NCI-H1694 (cell line): ENCODE data around the gene SND1.
A peak's percentile ranks its signal among the peaks of the same experiment; 100 is the strongest.

Experiments used
- DNase-seq: peaks from one replicate; lab custom pipeline; 2025; lab: John Stamatoyannopoulos, UW

The SND1 gene

GRCh38 chr7:128073671-128074310, 421.8 kb downstream of the SND1 start:
- DNase-seq, result no peak

GRCh38 chr7:128074336-128074735, 422.3 kb downstream of the SND1 start:
- no peak for DNase-seq

- DNase-seq, result no peak
Observed at GRCh38 chr7:128074736-128075135, 422.7 kb downstream of the SND1 start.

GRCh38 chr7:128075242-128076095, 423.5 kb downstream of the SND1 start:
- DNase-seq, result no peak

GRCh38 chr7:128076196-128076795, 424.3 kb downstream of the SND1 start:
- no peak for DNase-seq

GRCh38 chr7:128076796-128077271, 424.8 kb downstream of the SND1 start:
- no peak for DNase-seq

- no peak for DNase-seq
Observed at GRCh38 chr7:128078309-128078708, 426.3 kb downstream of the SND1 start.

- no peak for DNase-seq
Observed at GRCh38 chr7:128080169-128080568, 428.2 kb downstream of the SND1 start.

GRCh38 chr7:128081351-128081750, 429.4 kb downstream of the SND1 start:
- no peak for DNase-seq

- DNase-seq, result no peak
Observed at GRCh38 chr7:128081808-128082207, 429.8 kb downstream of the SND1 start.

- DNase-seq, result no peak
Observed at GRCh38 chr7:128082431-128082830, 430.4 kb downstream of the SND1 start.

GRCh38 chr7:128084896-128085608, 433.1 kb downstream of the SND1 start:
- DNase-seq, result peak; percentile 32

- DNase-seq, result no peak
Observed at GRCh38 chr7:128090492-128090891, 438.5 kb downstream of the SND1 start.

GRCh38 chr7:128091106-128091505, 439.1 kb downstream of the SND1 start:
- no peak for DNase-seq

- DNase-seq, result no peak
Observed at GRCh38 chr7:128092221-128092620, 440.2 kb downstream of the SND1 start.

- DNase-seq, result no peak
Observed at GRCh38 chr7:128093614-128094570, 441.9 kb downstream of the SND1 start.

- no peak for DNase-seq
Observed at GRCh38 chr7:128094686-128095085, 442.7 kb downstream of the SND1 start.

GRCh38 chr7:128097211-128097731, 445.3 kb downstream of the SND1 start:
- DNase-seq, result no peak

- DNase-seq, result no peak
Observed at GRCh38 chr7:128098629-128099028, 446.6 kb downstream of the SND1 start.

- DNase-seq, result no peak
Observed at GRCh38 chr7:128099204-128099671, 447.2 kb downstream of the SND1 start.
